GM18517 (cell line): ENCODE results near the gene UNC5B.

Experiments
- ATAC-seq: cut with Tn5 transposase; IDR thresholded peaks from one replicate; pipeline ENCODE4 v1.9.1; 2021; ENCODE audit warnings: mild to moderate bottlenecking, moderate library complexity; ENCODE audit not compliant: unreplicated experiment

UNC5B gene

DNA sequence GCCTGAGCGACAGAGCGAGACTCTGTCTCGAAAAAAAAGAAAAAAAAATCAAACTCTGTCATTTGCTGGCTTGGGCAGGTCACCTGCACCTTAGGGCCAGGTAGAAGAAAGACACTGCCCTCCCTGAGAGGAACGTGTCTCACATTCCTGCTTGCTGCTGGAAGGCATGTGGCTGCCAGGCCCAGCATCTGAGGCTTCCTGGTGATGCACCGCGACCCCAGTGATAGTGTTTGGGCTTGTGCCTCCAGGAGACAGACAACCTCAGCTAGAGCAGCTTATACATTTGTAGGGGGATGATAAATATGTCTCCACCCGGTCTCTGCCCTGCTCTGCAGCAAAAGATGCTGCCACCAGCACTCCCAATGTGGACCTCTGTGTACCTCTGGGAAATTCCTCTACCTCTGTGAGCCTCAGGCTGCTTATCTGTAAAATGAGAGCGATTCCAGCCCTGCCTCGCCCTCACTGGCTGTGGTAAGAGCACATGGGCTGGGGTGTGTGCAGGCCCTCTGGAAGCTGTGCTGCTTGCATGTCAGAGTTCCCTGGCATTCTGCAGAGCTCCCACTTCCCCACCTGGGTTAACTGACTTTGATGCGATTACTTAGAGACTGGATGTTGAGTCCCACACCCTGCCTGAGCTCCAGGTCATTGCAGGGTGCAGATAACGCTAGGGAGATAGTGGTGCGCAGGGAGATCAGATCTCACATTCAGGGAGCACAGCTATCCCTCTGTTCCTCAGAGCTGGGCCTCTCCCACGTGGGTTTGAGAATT, 126.5 kb downstream of the UNC5B start:
- no peak for ATAC-seq

DNA sequence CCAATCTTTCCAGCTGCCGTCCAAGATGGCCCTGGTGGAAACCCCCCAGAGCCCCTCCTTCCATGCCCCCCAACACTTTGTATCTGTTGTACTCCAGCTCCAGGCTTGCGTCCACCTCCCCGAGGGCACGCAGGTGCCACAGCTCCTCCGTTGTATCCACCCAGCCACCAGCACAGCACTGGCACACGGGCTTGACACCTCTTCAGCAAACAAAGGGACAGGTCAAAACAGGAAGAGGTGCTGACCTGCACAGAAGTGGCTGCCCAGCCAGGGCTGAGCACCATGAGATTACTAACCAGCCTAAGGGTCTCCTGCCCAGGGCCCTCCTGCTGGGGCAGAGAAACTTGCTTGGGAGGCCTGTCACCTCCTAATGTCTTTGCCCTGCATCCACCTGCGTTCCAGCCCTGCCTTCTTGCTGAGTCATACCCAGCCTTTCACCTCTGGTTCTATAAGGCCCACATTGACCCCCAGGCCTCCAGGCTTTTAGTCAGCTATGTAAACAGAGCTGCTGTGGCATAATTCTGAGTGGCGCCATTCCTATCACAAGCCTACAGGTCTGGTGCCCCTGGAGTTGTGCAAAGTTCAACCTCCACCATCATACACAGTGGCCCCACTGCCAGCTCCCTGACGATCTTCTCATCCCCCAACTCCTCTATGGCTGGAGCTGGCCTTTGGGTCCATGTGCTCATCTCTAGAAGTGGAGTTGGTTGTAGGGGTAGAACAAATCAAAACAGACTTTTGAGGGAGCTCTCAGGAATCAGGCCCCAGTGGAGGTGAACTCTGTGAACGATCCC, 127.6 kb downstream of the UNC5B start:
- ATAC-seq: no peak

DNA sequence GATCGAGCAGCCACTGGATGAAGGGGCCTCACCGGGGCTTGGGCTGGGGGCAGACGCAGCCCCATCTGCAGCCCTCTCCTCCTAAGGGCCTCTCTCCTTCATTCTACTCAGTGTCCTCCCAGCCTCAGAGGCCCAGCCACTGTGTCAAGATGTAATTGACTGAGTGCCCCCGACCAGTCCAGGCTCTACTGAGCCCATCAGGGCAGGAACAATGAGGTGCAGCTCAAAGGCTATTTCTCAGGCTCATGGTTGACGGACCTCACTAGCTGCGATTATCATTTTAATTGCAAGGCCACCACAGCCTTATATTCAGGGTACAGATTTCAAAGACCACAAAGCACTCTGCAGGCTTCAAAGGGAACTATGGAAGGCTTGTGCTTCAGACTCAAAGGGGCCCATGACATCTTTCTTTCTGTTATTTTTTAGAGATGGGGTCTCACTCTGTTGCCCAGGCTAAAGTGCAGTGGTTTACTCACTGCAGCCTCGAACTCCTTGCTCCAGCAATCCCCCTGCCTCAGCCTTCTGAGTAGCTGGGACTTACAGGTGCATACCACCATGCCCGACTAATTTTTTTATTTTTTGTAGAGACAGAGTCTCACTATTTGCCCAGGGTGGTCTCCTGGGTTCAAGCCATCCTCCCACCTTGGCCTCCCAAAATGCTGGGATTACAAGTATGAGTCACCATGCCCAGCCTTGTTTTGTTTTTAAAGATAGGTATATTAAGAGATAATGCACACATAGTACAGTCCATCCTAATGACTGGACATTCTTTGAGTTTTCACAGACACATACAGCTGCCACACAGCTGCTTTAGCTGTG, 130.4 kb downstream of the UNC5B start:
- ATAC-seq: no peak

DNA sequence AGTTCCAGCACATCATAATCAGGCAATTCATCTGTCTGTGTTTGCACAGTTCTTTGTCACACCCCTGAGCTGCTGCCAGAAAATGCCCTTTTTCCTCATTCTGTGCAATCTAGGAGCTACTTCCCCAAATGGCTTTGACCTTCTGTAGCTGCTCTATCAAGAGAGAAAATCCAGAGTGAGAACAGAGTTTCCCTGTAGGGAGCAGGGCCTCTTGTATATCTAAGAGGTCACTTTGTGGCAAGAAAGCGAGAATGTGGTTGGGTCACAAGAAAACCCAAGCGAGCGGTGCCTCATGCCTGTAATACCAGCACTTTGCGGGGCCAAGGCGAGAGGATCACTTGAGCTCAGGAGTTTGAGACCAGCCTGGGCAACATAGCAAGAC, 131.0 kb downstream of the UNC5B start:
- no peak for ATAC-seq

DNA sequence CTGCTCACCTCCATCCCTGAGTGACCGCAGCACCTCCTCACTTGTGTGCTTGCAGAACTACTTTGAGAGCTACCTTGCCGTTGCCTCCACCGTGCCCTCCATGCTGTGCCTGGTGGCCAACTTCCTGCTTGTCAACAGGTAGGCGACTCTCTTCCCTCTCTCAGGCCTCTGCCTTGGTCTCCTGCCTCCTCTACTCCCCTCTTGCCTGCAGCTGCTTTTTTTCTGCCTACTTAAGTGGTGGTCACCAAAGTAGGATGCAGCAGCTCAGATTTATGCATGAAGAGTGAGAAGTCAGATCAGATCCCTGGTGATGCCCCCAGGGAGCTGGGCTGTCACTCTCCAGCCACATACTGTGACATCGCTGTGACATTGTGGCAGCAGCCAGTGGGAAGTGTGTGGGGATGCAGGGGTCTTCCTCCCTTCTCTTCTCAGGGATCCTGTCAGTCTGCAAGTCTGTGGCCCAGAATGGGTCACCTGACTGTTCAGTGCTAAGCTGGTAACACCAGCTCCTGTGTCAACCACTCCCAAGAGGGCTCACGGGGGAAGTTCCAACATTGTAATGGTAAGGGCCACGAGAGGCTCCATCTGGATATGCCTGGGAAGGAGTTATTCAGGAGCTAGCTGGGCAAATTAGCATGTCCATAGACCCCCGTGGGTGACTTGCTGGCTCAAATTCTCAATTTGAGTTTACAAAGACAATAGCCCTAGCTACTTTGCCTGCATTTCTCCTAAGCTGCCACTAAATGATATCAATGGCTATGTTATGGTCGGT, 132.0 kb downstream of the UNC5B start:
- ATAC-seq: no peak

DNA sequence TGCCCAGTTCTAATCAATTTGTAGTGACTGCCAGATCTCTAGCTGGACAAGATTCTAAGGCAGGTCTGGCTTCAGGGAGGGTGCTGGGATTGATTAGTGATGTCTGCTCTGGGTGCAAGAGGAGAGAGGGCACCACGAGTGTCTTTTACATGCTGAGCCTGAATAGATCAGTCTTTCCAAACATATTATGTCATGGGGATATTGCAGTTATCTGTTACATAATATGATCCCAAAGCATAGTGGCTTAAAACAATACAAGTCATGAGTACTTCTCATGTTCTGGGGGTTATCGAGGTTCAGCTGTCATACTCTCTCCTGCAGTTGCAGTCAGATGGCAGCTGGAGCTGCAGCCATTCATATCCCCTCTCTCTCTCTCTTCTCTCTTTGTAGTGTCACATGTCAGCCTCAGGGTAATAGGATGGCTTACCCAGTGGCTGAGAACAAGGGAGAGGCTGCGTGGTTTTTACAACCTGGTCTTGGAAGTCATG, 132.7 kb downstream of the UNC5B start:
- no peak for ATAC-seq

DNA sequence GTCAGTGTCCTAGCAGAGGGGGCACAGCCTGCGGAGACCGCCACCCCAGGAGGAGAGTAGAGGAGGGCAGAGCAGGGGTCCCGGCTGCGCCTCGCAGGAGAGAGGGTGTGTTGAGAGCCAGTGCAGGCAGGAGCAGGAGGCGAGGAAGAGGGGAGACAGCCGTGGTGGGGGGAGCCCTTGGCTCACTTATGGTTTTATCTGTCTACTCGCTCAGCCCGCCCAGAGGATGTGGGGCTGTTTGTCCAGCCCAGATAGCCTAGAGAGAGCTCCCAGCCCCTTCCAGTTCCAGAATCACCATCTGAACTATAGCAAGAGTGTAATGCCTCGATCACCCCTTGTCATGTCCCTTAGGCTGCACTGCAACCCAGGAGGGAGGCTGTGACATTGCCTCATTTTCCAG, 133.3 kb downstream of the UNC5B start:
- no peak for ATAC-seq

DNA sequence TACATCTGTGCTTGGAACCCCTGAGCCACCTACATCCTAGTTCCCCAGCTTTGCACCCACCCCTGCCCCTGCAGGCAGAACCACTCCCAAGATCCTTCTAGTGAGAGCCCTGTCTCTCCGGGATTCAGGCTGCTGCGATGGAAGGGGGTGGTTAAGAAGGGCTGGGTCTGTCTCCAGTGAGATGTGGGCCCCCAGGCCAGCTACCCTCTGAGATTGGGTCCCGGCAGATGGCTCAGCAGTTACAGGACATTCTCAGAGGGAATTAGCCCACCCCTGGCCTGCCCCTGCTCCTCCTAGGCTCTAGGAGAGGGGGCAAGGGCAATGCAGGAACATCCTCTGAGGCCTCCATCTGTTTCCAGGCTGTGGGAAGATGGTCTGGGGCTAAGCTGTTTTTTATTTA, 134.4 kb downstream of the UNC5B start:
- no peak for ATAC-seq

DNA sequence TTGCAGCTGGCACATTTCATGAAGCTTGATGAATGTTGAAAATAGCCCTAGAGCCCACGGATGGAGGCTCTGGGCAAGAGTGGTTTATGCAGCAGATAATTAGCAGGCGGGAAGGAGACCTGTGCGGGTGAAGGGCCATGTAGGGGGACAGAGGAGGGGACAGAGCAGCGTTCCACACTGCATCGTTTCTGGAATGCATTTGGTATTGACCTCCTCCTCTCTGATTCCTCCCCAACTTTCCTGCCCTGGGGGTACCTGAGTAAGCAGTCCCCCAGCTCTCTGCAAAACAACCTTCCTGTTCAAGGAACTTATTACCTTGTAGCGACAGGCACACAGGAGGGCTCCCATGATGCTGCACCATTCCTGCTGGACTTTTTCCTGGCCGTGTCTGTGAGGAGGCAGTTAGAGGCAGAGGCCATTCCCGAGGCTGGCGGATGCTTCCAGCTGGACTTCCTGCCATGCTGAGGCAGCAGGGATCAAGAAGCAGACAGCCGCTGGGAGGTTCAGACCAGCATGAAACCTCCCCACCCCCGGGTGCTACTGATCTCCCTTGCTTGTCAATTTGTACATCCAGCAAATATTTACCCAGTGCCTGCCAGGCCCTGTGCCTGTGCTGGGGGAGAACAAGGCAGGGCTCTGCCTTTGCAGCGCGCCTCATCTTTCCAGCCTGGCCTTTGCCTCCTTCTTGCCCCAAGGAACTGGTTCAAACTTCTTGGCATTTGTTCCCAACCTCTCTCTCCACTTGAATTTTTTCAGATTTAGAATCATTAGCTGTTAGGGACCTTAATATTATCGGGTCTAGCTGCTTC, 135.4 kb downstream of the UNC5B start:
- no peak for ATAC-seq

DNA sequence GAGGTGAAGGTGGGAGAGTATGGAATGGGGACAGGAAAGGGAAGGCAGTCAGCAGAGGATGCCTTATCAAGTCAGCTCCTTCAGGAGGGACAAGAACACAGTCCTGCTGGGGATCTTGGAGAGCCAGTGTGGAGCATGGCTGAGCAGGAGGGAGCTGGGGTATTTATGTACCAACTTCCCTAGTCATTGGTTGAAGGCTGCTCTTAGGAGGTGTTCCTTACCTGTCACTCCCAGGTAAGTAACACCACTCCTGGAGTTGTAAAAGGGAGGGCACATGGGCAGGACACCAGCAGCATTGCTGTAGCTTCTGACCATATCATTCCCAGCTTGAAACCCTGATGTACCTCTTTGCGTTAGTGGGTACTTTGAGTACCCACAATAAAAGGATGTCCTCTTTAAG, 136.5 kb downstream of the UNC5B start:
- ATAC-seq: no peak

DNA sequence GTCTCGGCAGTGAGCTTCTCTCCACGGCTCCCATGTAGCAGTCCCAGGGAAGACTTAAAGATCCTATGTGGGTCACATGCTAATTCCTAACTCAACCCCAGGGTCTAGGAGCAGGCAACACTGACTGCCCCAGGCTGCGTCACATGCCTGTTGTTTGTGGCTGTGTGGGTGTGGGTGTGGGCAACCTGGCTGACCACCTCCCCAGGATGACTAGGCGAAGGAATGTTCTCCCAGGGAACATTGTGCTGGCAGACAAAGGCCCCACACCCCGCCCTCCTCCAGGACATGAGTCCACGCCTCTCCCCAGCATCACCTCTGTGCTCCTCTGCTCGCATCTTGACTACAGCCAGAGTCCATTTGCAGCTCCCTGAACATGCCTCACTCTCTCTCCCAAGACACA, 137.0 kb downstream of the UNC5B start:
- no peak for ATAC-seq

DNA sequence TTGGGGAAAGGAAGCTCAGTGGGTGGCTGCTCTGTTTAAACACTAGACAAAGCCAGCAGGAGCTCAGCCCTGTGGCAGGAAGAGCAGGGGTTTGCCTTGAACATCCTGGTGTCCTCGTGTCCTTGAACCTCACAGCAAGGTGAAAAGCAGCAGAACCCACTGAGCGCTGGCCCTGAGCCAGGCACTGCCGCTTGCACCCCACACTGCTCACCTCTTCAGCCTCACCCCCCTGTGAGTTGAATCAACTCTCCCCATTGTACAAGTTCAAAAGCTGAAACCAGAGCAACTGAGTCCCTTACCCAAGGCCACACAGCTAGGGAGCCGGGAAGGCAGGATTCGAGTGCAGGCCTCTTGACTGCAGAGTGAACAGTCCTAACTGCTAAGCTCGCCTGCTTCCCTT, 138.7 kb downstream of the UNC5B start:
- ATAC-seq: no peak

DNA sequence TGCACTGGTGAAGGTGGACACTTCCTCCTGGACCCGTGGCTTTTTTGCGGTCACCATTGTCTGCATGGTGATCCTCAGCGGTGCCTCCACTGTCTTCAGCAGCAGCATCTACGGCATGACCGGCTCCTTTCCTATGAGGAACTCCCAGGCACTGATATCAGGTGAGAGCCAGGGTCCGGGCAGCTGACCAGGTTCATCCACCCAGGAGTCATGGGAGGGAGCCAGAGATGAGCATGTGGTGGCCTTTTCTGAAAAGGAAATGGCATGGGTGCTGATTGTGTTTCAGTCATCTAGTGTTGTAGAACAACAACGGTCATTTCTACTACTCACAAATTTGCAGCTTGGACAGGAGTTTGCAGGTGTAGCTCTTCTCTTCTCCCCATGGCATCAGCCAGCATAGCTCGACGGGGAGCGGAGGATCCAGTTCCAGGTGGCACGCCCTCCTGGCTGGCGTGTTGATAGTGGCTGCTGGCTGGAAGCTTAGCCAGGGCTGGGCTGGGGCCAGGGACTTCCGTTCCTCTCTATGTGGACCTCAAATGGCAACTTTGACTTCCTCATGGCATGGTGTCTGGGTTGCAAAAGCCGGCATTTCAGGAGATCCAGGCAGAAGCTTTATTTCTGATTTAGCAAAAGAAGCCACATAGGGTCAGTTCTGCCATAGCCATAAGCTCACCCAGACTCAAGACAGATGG, 139.4 kb downstream of the UNC5B start:
- no peak for ATAC-seq
